OCI-LY1 (cell line): ENCODE data around the gene STAT3.

Experiments
- H2AFZ ChIP-seq: fragments of 200-600 bp; sonication (generic), shearing (Covaris generic); 2 replicates; pipeline ENCODE4 v1.6.0; 2014; ENCODE audit warnings: antibody characterized with exemption, mild to moderate bottlenecking, low read length
- H3F3A ChIP-seq: fragments of 200-600 bp; sonication (generic), shearing (Covaris generic); 2 replicates; pipeline ENCODE4 v1.6.0; 2014; ENCODE audit warnings: mild to moderate bottlenecking, antibody characterized with exemption, low read length, moderate library complexity; ENCODE audit not compliant: insufficient read depth
- H3K27ac ChIP-seq: fragments of 200-600 bp; sonication (generic); 2 replicates; pipeline ENCODE4 v1.5.1; 2014; ENCODE audit warnings: low read length, mixed run types, mild to moderate bottlenecking, low read depth; ENCODE audit not compliant: poor library complexity, severe bottlenecking
- H3K27me3 ChIP-seq: fragments of 200-600 bp; sonication (generic); 2 replicates; pipeline ENCODE4 v1.6.0; 2014; ENCODE audit warnings: antibody characterized with exemption, mild to moderate bottlenecking, low read length, moderate library complexity; ENCODE audit not compliant: insufficient read depth
- H3K36me3 ChIP-seq: fragments of 200-600 bp; sonication (generic); 2 replicates; pipeline ENCODE4 v1.6.1; 2014; ENCODE audit warnings: mild to moderate bottlenecking, antibody characterized with exemption, low read length, moderate library complexity, mixed read lengths; ENCODE audit not compliant: insufficient read depth
- H3K4me1 ChIP-seq: fragments of 200-600 bp; sonication (generic); 2 replicates; pipeline ENCODE4 v1.5.1; 2014; ENCODE audit warnings: mild to moderate bottlenecking, low read length, moderate library complexity; ENCODE audit not compliant: insufficient read depth, severe bottlenecking
- H3K4me2 ChIP-seq: fragments of 200-600 bp; sonication (generic), shearing (Covaris generic); 2 replicates; pipeline ENCODE4 v1.6.1; 2014; ENCODE audit warnings: low read length
- H3K4me3 ChIP-seq: fragments of 200-600 bp; sonication (generic); 2 replicates; pipeline ENCODE4 v1.5.1; 2014; ENCODE audit warnings: low read length, low read depth, mild to moderate bottlenecking, mixed read lengths; ENCODE audit not compliant: poor library complexity, severe bottlenecking
- H3K79me2 ChIP-seq: fragments of 200-600 bp; shearing (Covaris generic); 2 replicates; pipeline ENCODE4 v1.6.1; 2016; ENCODE audit warnings: mixed run types, low read length, mixed read lengths; ENCODE audit not compliant: insufficient read depth
- H3K9ac ChIP-seq: fragments of 200-600 bp; sonication (generic), shearing (Covaris generic); 2 replicates; pipeline ENCODE4 v1.6.1; 2014; ENCODE audit warnings: mild to moderate bottlenecking, low read length, mixed read lengths
- H3K9me2 ChIP-seq: fragments of 200-600 bp; sonication (generic), shearing (Covaris generic); 2 replicates; pipeline ENCODE4 v1.6.1; 2014; ENCODE audit warnings: low read depth, mild to moderate bottlenecking, low read length, mixed read lengths
- H3K9me3 ChIP-seq: fragments of 200-600 bp; shearing (Covaris generic); 2 replicates; pipeline ENCODE4 v1.6.1; 2014; ENCODE audit warnings: low read length, mixed read lengths
- H4K20me1 ChIP-seq: fragments of 200-600 bp; sonication (generic), shearing (Covaris generic); 2 replicates; pipeline ENCODE4 v1.6.0; 2016; ENCODE audit warnings: mild to moderate bottlenecking, low read length; ENCODE audit not compliant: insufficient read depth
- EZH2 ChIP-seq: fragments of 200-600 bp; sonication (generic), shearing (Covaris generic); IDR thresholded peaks from 2 replicates; pipeline ENCODE4 v1.8.0; 2017; ENCODE audit warnings: borderline replicate concordance, mixed run types, mild to moderate bottlenecking, antibody characterized with exemption, low read length, moderate library complexity, mixed read lengths
- TF ChIP-seq, protein P1 (sequence below): fragments of 200-600 bp; sonication (generic), shearing (Covaris generic); IDR thresholded peaks from 2 replicates; pipeline ENCODE4 v1.5.1; 2017; ENCODE audit warnings: mild to moderate bottlenecking, antibody characterized with exemption, low read length, moderate library complexity, mixed read lengths

STAT3 gene

GRCh38 chr17:42287977-42288802, 100.1 kb downstream of the STAT3 start, which contains the start of gene STAT5A:
TSS of gene STAT5A (plus strand) at chr17:42288498. CDS start at chr17:42289412, 914 bp downstream.
- H3K79me2 ChIP-seq, result no peaks in the 10 kb centered on the region
- H3K9ac ChIP-seq, result no peak within 1 kb of the TSS
- H3K27ac ChIP-seq, result no peak within 1 kb of the TSS
- H3K4me1 ChIP-seq, result peaks cover 4% of the 10 kb centered on the region
- no peaks in the 10 kb centered on the region for H3K9me3 ChIP-seq
- H3K9me2 ChIP-seq, result no peaks in the 10 kb centered on the region
- H3K4me3 ChIP-seq, result peak within 1 kb of the TSS; percentile 36
- H3K4me2 ChIP-seq, result peak within 1 kb of the TSS; percentile 32
- no peak for TF ChIP-seq EZH2
- TF ChIP-seq, protein P1, sequence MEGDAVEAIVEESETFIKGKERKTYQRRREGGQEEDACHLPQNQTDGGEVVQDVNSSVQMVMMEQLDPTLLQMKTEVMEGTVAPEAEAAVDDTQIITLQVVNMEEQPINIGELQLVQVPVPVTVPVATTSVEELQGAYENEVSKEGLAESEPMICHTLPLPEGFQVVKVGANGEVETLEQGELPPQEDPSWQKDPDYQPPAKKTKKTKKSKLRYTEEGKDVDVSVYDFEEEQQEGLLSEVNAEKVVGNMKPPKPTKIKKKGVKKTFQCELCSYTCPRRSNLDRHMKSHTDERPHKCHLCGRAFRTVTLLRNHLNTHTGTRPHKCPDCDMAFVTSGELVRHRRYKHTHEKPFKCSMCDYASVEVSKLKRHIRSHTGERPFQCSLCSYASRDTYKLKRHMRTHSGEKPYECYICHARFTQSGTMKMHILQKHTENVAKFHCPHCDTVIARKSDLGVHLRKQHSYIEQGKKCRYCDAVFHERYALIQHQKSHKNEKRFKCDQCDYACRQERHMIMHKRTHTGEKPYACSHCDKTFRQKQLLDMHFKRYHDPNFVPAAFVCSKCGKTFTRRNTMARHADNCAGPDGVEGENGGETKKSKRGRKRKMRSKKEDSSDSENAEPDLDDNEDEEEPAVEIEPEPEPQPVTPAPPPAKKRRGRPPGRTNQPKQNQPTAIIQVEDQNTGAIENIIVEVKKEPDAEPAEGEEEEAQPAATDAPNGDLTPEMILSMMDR, result no peak
- peaks cover 18% of the 10 kb centered on the region for H3K27me3 ChIP-seq
- H2AFZ ChIP-seq, result no peak within 1 kb of the TSS
- H3F3A ChIP-seq, result no peaks in the 10 kb centered on the region
- H4K20me1 ChIP-seq, result no peaks in the 10 kb centered on the region
- no peaks in the 10 kb centered on the region for H3K36me3 ChIP-seq

GRCh38 chr17:42287305-42287976, 100.8 kb downstream of the STAT3 start:
- Histone ChIP-seq H3K27me3 (peaks cover 21% of the 10 kb centered on the region), H3K27ac (no peak overlapping the region), H3K4me3 (no peak overlapping the region), H3K4me1 (peaks cover 4% of the 10 kb centered on the region), H3F3A (no peaks in the 10 kb centered on the region), H3K9ac (no peak overlapping the region), H3K36me3 (no peaks in the 10 kb centered on the region), H3K79me2 (no peaks in the 10 kb centered on the region), H3K4me2 (no peak overlapping the region; the same call in 1 of the 2 replicates), H3K9me3 (no peaks in the 10 kb centered on the region), H4K20me1 (no peaks in the 10 kb centered on the region), H3K9me2 (no peaks in the 10 kb centered on the region), H2AFZ (no peak overlapping the region)
- TF ChIP-seq, protein P1, result no peak
- no peak for TF ChIP-seq EZH2

DNA sequence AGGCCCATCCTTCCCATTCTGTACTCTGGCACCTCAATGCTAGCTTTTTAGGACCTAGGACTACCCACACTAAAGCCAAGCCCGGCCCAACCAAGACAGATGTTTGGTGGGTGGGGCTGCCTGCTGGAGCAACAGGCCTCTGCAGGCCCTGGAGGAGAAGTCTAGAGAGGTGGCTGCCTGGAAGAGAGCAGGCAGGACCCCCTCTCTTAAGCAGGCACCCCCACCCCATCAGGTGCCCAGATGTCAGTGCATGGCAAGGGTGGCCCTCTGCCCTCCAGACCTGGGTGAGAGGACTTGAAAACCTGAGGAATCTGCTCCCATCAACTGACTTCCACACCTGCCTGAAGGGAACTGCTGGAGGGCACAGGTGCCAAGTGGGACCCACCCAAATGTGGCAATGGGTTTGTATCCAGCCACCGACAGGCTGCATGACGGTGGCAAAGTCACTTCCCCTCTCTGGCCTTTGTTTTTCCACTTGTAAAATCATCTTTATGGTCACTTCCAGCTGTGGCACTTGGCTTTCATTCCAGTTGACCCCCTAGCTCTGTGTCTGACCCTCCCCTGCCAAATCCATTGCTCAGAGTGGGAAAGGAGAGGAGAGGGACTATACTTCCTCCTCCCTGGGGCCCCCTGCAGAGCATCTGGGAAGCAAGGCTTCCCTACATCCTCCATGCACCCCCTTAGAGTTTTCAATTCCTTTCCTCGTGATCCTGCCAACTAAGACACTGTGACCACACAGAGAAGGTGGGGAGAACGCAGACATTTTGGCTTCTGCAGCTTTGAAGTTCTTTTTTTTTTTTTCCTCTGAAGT, 101.6 kb downstream of the STAT3 start:
- no peak overlapping the region for H3K4me3 ChIP-seq
- H3K9me2 ChIP-seq, result no peaks in the 10 kb centered on the region
- peaks cover 22% of the 10 kb centered on the region for H3K27me3 ChIP-seq
- H4K20me1 ChIP-seq, result no peaks in the 10 kb centered on the region
- H3K9ac ChIP-seq, result no peak overlapping the region
- no peaks in the 10 kb centered on the region for H3K36me3 ChIP-seq
- H3K4me1 ChIP-seq, result peaks cover 4% of the 10 kb centered on the region
- H3K9me3 ChIP-seq, result no peaks in the 10 kb centered on the region
- no peak overlapping the region for H3K27ac ChIP-seq
- no peak for TF ChIP-seq EZH2
- TF ChIP-seq, protein P1, result no peak
- H3K79me2 ChIP-seq, result no peaks in the 10 kb centered on the region
- H2AFZ ChIP-seq, result no peak overlapping the region
- no peaks in the 10 kb centered on the region for H3F3A ChIP-seq
- H3K4me2 ChIP-seq, result no peak overlapping the region
